ENCODE results near the gene PLEKHD1.

- TF ChIP-seq CTCF (IDR thresholded peaks at IDR 0.05) (no peak), POLR2A (IDR thresholded peaks at IDR 0.05) (no peak)
These were observed 9.3 kb downstream of the PLEKHD1 start for GRCh38 chr14:69493791-69494190.
